Measurements from ENCODE around the gene CCAR1.

- TF ChIP-seq CTCF (IDR thresholded peaks at IDR 0.05; ENCODE audit: low read depth, low read length, poor library complexity, severe bottlenecking) (no peak), EZH2phosphoT487 (IDR thresholded peaks at IDR 0.05; ENCODE audit: borderline replicate concordance, low read length) (no peak)
Observed at GRCh38 chr10:68828833-68829232, 107.8 kb downstream of the CCAR1 start.
